Measurements from ENCODE around the gene CCNI. TPM values are rescaled to one million over a fixed set of nuclear protein-coding genes. Genes with fewer than 3 reads are reported as not detected.
"Not testable (repeated sequence)": the region's sequence is repeated elsewhere in the genome, so short reads cannot be mapped to it uniquely, and the experiment has no call there.

Gene CCNI
- total RNA-seq, 2 donors from 2014 or later = 92.6 to 185 TPM

GRCh38 chr4:77094496-77094895 lies 18.7 kb upstream of the CCNI start:
- intact Hi-C loops (cut with DNase I) = no loop called here
- Histone ChIP-seq H3K4me1 (no peaks in the 10 kb centered on the region), H3K4me3 (no peak overlapping the region), H3K9me3 (no peaks in the 10 kb centered on the region), H3K36me3 (replicated peaks in 1 of 2; ENCODE audit: insufficient read depth in 1 of 2, low read depth in 2 of 2) (no peaks in the 10 kb centered on the region), H3K27me3 (no peaks in the 10 kb centered on the region), H3K27ac (no peak overlapping the region)
- TF ChIP-seq POLR2A (IDR thresholded peaks at IDR 0.05) = no peak
- TF ChIP-seq CTCF (IDR thresholded peaks at IDR 0.05) = no peak
- 88 to 91% methylated on average over 3 of the region's 3 CpGs for WGBS, 2 donors
- ATAC-seq = no peak
- DNase-seq = no peak

- TF ChIP-seq CTCF (IDR thresholded peaks at IDR 0.05) (no peak), POLR2A (IDR thresholded peaks at IDR 0.05) (no peak)
- no peaks in the 10 kb centered on the region for H3K4me1 ChIP-seq
- intact Hi-C loops (cut with DNase I) = no loop called here
- no peak overlapping the region for H3K4me3 ChIP-seq
- no peaks in the 10 kb centered on the region for H3K9me3 ChIP-seq
- ATAC-seq (peak; percentile 54), DNase-seq (no peak)
- no peaks in the 10 kb centered on the region for H3K36me3 ChIP-seq (replicated peaks in 1 of 2; ENCODE audit: insufficient read depth in 1 of 2, low read depth in 2 of 2)
- H3K27me3 ChIP-seq = no peaks in the 10 kb centered on the region
- WGBS, 2 donors = 41 to 46% methylated on average over 1 of the region's 1 CpG
- H3K27ac ChIP-seq = peak overlapping the region in 2 of 4 donors; percentile 24 to 59
Measured at GRCh38 chr4:77093401-77093800, 17.6 kb upstream of the CCNI start.

DNA sequence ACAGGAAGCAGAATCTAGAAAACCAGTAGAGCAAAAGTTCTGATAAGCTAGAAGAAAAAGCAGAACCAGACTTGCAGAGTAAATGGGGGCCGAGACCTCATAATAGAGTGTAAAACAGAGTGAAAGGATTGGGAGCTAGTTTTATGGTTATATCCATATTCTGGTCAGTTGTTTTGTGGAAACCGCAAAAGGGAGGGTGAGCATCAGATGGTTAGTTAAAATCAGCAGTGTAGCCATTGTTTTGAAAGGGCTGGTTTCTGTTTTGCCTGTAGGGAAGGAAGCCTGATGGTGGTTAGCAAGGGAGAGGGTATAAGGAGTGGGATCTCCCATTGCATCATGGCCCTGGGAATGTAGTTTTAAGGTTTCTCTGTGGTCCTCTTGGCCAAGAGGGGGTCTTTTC lies 17.2 kb upstream of the CCNI start:
- H3K27me3 ChIP-seq = no peaks in the 10 kb centered on the region
- no peak overlapping the region for H3K4me3 ChIP-seq
- 87 to 91% methylated on average over 2 of the region's 2 CpGs for WGBS, 2 donors
- peak overlapping the region in 2 of 4 donors; percentile 24 to 59 for H3K27ac ChIP-seq
- DNase-seq (no peak), ATAC-seq (peak; percentile 25)
- intact Hi-C loops (cut with DNase I) = no loop called here
- TF ChIP-seq POLR2A (IDR thresholded peaks at IDR 0.05) = no peak
- no peak for TF ChIP-seq CTCF (IDR thresholded peaks at IDR 0.05)
- H3K36me3 ChIP-seq (replicated peaks in 1 of 2; ENCODE audit: insufficient read depth in 1 of 2, low read depth in 2 of 2) = no peaks in the 10 kb centered on the region
- no peaks in the 10 kb centered on the region for H3K9me3 ChIP-seq
- no peaks in the 10 kb centered on the region for H3K4me1 ChIP-seq

- H3K4me1 ChIP-seq = no peaks in the 10 kb centered on the region
- ATAC-seq (no peak), DNase-seq (no peak)
- no peaks in the 10 kb centered on the region for H3K36me3 ChIP-seq (replicated peaks in 1 of 2; ENCODE audit: insufficient read depth in 1 of 2, low read depth in 2 of 2)
- H3K27me3 ChIP-seq = no peaks in the 10 kb centered on the region
- intact Hi-C loops (cut with DNase I) = no loop called here
- TF ChIP-seq CTCF (IDR thresholded peaks at IDR 0.05) (no peak), POLR2A (IDR thresholded peaks at IDR 0.05) (no peak)
- H3K4me3 ChIP-seq = no peak overlapping the region
- no peak overlapping the region for H3K27ac ChIP-seq
- H3K9me3 ChIP-seq = no peaks in the 10 kb centered on the region
Measured at GRCh38 chr4:77089866-77090265, 14.1 kb upstream of the CCNI start.

DNA sequence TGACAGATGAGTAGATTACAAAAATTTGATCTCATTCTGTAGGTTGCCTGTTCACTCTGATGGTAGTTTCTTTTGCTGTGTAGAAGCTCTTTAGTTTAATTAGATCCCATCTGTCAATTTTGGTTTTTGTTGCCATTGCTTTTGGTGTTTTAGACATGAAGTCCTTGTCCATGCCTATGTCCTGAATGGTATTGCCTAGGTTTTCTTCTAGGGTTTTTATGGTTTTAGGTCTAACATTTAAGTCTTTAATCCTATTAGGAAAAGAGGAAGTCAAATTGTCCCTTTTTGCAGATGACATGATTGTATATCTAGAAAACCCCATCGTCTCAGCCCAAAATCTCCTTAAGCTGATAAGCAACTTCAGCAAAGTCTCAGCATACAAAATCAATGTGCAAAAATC lies 11.2 kb upstream of the CCNI start:
- intact Hi-C loops (cut with DNase I); H3K4me3 ChIP-seq; DNase-seq; H3K36me3 ChIP-seq (replicated peaks in 1 of 2; ENCODE audit: insufficient read depth in 1 of 2, low read depth in 2 of 2); H3K9me3 ChIP-seq; H3K27me3 ChIP-seq; H3K4me1 ChIP-seq; H3K27ac ChIP-seq; ATAC-seq: not testable (repeated sequence)
- 93 to 100% methylated on average over 1 of the region's 1 CpG for WGBS, 2 donors
